ENCODE results near the gene TBC1D9.

- TF ChIP-seq POLR2A (IDR thresholded peaks at IDR 0.05; ENCODE audit: low read length) = no peak
- TF ChIP-seq GATA1 (IDR thresholded peaks at IDR 0.05; ENCODE audit: low read depth, low read length) = no peak
Measured at GRCh38 chr4:140805293-140805692, 49.1 kb upstream of the TBC1D9 start.
